Islet of Langerhans (tissue), 1 donor: ENCODE measurements around the gene PBX3.

ENCODE experiments used
- FAIRE-seq: peaks from one replicate; lab custom pipeline; 2011; peaks lifted over from hg19 to GRCh38; lab: Jason Lieb, UNC

Gene PBX3

GRCh38 chr9:125982798-125983406, 235.7 kb downstream of the PBX3 start:
- FAIRE-seq = no peak

- no peak for FAIRE-seq
Observed at GRCh38 chr9:125983681-125984080, 236.5 kb downstream of the PBX3 start.

- no peak for FAIRE-seq
Observed at GRCh38 chr9:125984461-125984860, 237.3 kb downstream of the PBX3 start.

- no peak for FAIRE-seq
Observed at GRCh38 chr9:125985142-125985997, 238.2 kb downstream of the PBX3 start.

GRCh38 chr9:125985998-125986655, 239.0 kb downstream of the PBX3 start:
- FAIRE-seq = no peak

GRCh38 chr9:125986966-125987365, 239.8 kb downstream of the PBX3 start:
- no peak for FAIRE-seq

- no peak for FAIRE-seq
Observed at GRCh38 chr9:125987420-125987819, 240.2 kb downstream of the PBX3 start.

- no peak for FAIRE-seq
Observed at GRCh38 chr9:125988479-125989050, 241.4 kb downstream of the PBX3 start.

- FAIRE-seq = no peak
Observed at GRCh38 chr9:125989090-125989501, 241.9 kb downstream of the PBX3 start.

GRCh38 chr9:125989524-125990180, 242.5 kb downstream of the PBX3 start:
- no peak for FAIRE-seq

- FAIRE-seq = no peak
Observed at GRCh38 chr9:125990186-125990792, 243.1 kb downstream of the PBX3 start.

GRCh38 chr9:125990793-125991220, 243.6 kb downstream of the PBX3 start:
- FAIRE-seq = no peak

GRCh38 chr9:125991886-125992529, 244.8 kb downstream of the PBX3 start:
- no peak for FAIRE-seq

GRCh38 chr9:125992557-125992956, 245.4 kb downstream of the PBX3 start:
- no peak for FAIRE-seq

- FAIRE-seq = no peak
Observed at GRCh38 chr9:125993466-125993865, 246.3 kb downstream of the PBX3 start.

- FAIRE-seq = no peak
Observed at GRCh38 chr9:125994066-125994943, 247.1 kb downstream of the PBX3 start.

- no peak for FAIRE-seq
Observed at GRCh38 chr9:125995006-125995405, 247.8 kb downstream of the PBX3 start.

GRCh38 chr9:125995706-125996105, 248.5 kb downstream of the PBX3 start:
- FAIRE-seq = no peak

GRCh38 chr9:125996791-125997190, 249.6 kb downstream of the PBX3 start:
- FAIRE-seq = no peak

- no peak for FAIRE-seq
Observed at GRCh38 chr9:125997196-125997823, 250.1 kb downstream of the PBX3 start.
